Esophagus muscularis mucosa (tissue), 3 donors: ENCODE measurements around the gene TTLL12.

Source experiments
- POLR2AphosphoS5 ChIP-seq, 2 donors: sonication (generic); formaldehyde crosslinking; IDR thresholded peaks; one replicate each; pipeline ENCODE4 v1.6.1; 2017; ENCODE audit warnings: antibody characterized with exemption in 2 of 2
- TF ChIP-seq, protein P1 (sequence below), 3 experiments: fragments of 200-600 bp in 2 of 3; fragments of 450-650 bp in 1 of 3; sonication (generic) in 2 of 3; IDR thresholded peaks; one replicate each; pipeline ENCODE4 v1.5.1; 2017 to 2019; ENCODE audit warnings: antibody characterized with exemption in 3 of 3, mild to moderate bottlenecking in 2 of 3, moderate library complexity in 1 of 3

DNA sequence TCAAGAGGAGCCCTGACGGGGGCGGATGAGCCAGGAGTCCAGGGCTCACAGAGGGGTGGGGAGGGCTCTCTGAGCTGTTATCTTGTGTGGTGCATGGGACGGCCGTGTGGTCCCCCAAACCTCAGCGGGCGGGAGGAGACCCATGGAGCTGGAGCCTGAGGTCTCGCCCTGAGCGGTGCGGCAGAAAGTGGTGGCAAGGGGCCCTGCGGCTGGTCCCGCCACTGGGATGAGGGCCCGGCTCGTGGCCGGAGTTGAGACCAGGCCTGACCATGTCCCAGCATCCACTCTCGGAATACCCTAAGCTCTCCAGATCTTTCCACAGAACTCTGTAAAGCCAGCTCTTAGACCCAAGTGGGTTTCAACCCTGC lies 22.6 kb upstream of the TTLL12 start:
- TF ChIP-seq, protein P1, sequence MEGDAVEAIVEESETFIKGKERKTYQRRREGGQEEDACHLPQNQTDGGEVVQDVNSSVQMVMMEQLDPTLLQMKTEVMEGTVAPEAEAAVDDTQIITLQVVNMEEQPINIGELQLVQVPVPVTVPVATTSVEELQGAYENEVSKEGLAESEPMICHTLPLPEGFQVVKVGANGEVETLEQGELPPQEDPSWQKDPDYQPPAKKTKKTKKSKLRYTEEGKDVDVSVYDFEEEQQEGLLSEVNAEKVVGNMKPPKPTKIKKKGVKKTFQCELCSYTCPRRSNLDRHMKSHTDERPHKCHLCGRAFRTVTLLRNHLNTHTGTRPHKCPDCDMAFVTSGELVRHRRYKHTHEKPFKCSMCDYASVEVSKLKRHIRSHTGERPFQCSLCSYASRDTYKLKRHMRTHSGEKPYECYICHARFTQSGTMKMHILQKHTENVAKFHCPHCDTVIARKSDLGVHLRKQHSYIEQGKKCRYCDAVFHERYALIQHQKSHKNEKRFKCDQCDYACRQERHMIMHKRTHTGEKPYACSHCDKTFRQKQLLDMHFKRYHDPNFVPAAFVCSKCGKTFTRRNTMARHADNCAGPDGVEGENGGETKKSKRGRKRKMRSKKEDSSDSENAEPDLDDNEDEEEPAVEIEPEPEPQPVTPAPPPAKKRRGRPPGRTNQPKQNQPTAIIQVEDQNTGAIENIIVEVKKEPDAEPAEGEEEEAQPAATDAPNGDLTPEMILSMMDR (IDR thresholded peaks at IDR 0.05), result no peak
- TF ChIP-seq POLR2AphosphoS5 (IDR thresholded peaks at IDR 0.05), result no peak
